Activated T-cell treated with anti-CD3 and anti-CD28 coated beads for 1 hour (primary cell): Measurements from ENCODE around the gene MAGEE2.
A peak's percentile ranks its signal among the peaks of the same experiment; 100 is the strongest.
"Not testable (repeated sequence)": the region's sequence is repeated elsewhere in the genome, so short reads cannot be mapped to it uniquely, and the experiment has no call there.

Source experiments
- DNase-seq: peaks from one replicate; pipeline ENCODE4 v3.0.0-alpha.2; 2020; ENCODE audit warnings: low read depth

MAGEE2 gene, protein sequence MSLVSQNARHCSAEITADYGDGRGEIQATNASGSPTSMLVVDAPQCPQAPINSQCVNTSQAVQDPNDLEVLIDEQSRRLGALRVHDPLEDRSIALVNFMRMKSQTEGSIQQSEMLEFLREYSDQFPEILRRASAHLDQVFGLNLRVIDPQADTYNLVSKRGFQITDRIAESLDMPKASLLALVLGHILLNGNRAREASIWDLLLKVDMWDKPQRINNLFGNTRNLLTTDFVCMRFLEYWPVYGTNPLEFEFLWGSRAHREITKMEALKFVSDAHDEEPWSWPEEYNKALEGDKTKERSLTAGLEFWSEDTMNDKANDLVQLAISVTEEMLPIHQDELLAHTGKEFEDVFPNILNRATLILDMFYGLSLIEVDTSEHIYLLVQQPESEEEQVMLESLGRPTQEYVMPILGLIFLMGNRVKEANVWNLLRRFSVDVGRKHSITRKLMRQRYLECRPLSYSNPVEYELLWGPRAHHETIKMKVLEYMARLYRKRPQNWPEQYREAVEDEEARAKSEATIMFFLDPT

GRCh38 chrX:75784680-75785491, at the start of gene MAGEE2:
MAGEE2 (minus strand) TSS chrX:75785254; CDS start chrX:75785051, 203 bp downstream.
- DNase-seq: no peak

DNA sequence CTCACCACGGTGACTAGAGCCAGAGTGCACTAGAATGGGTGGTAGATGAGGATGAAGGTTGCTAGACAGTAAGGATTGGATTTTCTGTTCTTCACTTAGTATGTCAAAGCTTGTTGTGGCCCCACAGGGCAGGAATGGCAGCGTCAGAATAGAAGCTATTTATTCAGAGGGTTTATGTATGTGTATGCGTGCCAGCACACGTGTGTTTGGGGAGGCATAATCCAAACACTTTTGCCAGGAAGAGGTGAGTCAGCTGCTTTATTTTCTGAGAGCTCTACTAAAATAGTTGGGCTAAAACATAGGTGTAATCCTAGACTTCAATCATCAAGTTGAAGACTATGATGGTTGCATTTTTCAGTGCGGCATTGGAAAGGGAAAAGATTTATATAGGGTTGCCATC, 1.2 kb upstream of the MAGEE2 start:
- no peak for DNase-seq

DNA sequence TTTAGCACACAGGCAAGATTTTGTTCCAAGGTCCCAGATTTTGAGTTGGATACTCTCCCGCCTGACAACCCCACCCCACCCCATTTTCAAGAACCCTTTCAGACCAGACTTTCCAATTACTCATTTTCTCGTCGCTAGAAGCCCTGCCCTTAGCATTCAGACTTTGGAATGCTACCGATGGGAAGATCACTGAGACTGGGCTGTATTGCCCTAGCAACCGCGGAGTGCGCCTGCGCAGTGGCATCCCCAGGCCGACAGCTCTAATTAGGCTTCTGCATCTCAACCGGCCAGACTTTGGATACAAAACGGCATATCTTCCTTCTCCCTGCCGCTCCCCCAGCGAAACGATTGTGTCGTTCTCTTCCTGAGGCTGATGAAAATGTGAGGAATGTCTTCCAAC, 3.4 kb downstream of the MAGEE2 start:
- no peak for DNase-seq

- not testable (repeated sequence) for DNase-seq
Observed at GRCh38 chrX:75768063-75768462, 17.0 kb downstream of the MAGEE2 start.

DNA sequence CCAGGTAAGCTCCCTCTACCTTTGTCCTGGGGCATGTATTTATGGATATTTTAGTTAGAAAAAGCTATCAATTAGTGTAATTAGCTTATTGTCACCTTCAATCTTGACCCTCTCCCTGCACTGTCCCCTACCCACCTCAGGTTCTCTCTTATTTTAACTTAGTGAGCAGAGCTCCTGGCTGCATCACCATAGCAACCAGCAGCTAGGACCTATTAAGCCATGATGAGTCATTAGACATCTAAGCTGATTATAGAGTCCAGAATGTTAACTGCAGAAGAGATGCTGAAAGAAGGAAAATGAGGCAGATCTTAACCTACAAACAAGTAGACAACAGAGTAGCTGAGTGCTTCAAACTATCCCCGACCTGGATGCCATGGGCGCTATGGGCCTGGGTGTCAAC, 36.6 kb downstream of the MAGEE2 start:
- DNase-seq: no peak

GRCh38 chrX:75746891-75747639, 38.0 kb downstream of the MAGEE2 start:
- DNase-seq: peak; percentile 2
